ENCODE data around the gene LINC00632. TPM values are rescaled to one million over a fixed set of nuclear protein-coding genes. Genes with fewer than 3 reads are reported as not detected.

LINC00632 gene
- total RNA-seq, 4 donors from 2014 or later, result 25.2 to 81.7 (median 63.1) TPM

DNA sequence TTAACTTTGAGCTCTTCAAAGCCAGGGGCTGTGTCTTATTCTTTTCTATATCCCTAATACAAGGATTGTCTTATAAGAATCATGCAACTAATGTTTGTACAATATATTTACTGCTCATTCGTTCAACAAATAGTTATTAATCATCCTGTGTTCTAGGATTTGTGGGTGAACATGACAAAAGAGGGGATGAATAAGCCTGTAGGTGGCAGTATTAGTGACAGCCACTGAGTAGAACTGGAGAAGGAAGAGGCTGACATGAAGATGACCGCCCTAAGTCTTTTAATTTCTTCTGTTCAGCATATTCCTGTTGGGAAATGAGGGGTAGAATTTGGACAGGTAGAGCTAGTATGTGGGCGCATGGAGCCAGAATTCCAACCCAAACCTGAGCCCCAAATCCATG lies 11.9 kb upstream of the LINC00632 start:
- 55 to 60% methylated on average over 3 of the region's 3 CpGs for WGBS, 2 donors
- TF ChIP-seq, protein P1, sequence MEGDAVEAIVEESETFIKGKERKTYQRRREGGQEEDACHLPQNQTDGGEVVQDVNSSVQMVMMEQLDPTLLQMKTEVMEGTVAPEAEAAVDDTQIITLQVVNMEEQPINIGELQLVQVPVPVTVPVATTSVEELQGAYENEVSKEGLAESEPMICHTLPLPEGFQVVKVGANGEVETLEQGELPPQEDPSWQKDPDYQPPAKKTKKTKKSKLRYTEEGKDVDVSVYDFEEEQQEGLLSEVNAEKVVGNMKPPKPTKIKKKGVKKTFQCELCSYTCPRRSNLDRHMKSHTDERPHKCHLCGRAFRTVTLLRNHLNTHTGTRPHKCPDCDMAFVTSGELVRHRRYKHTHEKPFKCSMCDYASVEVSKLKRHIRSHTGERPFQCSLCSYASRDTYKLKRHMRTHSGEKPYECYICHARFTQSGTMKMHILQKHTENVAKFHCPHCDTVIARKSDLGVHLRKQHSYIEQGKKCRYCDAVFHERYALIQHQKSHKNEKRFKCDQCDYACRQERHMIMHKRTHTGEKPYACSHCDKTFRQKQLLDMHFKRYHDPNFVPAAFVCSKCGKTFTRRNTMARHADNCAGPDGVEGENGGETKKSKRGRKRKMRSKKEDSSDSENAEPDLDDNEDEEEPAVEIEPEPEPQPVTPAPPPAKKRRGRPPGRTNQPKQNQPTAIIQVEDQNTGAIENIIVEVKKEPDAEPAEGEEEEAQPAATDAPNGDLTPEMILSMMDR (IDR thresholded peaks at IDR 0.05), result no peak
- no peak for TF ChIP-seq POLR2A (IDR thresholded peaks at IDR 0.05)
- DNase-seq (ENCODE audit: low spot score in 2 of 2), result no peak
- intact Hi-C loops (cut with DNase I; ENCODE audit: low total_unique reads), result no loop called here
- H3K4me3 ChIP-seq (ENCODE audit: low read depth, poor library complexity, severe bottlenecking), result no peak overlapping the region

DNA sequence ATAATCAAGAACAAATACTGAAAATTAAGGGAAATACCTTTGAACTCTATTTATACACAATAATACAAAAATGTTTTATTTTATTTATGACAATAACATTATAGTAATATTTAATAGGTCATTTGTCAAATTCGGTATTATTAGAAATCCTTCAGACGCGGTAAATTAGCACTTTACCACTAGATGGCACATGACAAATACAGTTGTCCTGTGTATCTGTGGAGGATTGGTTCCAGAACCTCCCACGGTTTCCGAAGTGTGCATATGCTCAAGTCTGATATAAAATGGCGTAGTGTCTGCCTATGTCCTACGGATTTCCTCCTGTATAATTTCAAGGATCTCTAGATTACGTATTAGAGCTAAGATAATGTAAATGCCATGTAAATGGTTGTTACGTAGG lies 8.1 kb upstream of the LINC00632 start:
- 15 to 37% methylated on average over 9 of the region's 9 CpGs for WGBS, 2 donors
- intact Hi-C loops (cut with DNase I; ENCODE audit: low total_unique reads), result no loop called here
- H3K4me3 ChIP-seq (ENCODE audit: low read depth, poor library complexity, severe bottlenecking), result no peak overlapping the region
- no peak for DNase-seq (ENCODE audit: low spot score in 2 of 2)
- no peak for TF ChIP-seq POLR2A (IDR thresholded peaks at IDR 0.05)
- TF ChIP-seq, protein P1 (IDR thresholded peaks at IDR 0.05), result no peak

DNA sequence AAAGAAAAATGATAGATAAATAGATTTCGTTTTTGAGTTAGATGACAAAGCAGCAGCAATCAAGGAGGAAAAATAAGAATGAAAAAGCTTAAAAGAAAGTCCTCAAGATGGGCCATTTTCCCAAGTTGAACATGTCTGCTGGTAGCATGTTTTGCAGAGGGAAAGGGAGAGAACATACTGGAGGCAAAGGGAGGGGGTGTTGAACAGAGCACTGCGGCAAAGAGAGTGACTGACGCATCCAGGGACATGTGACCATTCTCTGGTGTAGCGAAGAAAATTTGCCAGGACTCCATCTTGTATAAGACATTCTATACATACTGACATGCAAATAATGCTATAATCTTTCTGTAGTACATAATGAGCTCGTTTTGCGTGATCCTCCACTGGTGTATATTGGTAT lies 1.2 kb downstream of the LINC00632 start:
- WGBS, 2 donors, result 47 to 59% methylated on average over 6 of the region's 6 CpGs
- no peak for DNase-seq (ENCODE audit: low spot score in 2 of 2)
- intact Hi-C loops (cut with DNase I; ENCODE audit: low total_unique reads), result no loop called here
- TF ChIP-seq, protein P1 (IDR thresholded peaks at IDR 0.05), result no peak
- no peak for TF ChIP-seq POLR2A (IDR thresholded peaks at IDR 0.05)
- H3K4me3 ChIP-seq (ENCODE audit: low read depth, poor library complexity, severe bottlenecking), result no peak overlapping the region

DNA sequence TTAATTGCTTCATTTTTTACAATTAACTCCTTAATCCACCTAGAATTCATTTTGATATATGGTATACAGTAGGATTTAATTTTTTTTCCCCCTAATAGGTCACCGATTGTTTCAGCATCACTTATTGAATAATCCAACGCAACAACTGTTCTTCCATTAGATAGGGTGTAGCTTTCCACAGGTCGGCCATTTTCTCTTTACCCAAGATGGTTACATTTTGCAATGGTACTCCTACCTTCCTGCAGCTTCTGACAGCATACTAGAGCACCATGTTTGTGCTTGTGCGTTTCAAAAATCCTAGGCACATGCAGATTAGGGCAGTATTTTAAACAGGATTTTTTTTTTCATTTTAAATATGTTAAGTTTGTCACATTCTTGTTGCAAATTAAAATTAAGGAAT lies 2.3 kb downstream of the LINC00632 start:
- TF ChIP-seq POLR2A (IDR thresholded peaks at IDR 0.05), result no peak
- TF ChIP-seq, protein P1 (IDR thresholded peaks at IDR 0.05), result no peak
- DNase-seq (ENCODE audit: low spot score in 2 of 2), result no peak
- no peak overlapping the region for H3K4me3 ChIP-seq (ENCODE audit: low read depth, poor library complexity, severe bottlenecking)
- WGBS, 2 donors, result 85 to 87% methylated on average over 4 of the region's 4 CpGs
- intact Hi-C loops (cut with DNase I; ENCODE audit: low total_unique reads), result no loop called here

DNA sequence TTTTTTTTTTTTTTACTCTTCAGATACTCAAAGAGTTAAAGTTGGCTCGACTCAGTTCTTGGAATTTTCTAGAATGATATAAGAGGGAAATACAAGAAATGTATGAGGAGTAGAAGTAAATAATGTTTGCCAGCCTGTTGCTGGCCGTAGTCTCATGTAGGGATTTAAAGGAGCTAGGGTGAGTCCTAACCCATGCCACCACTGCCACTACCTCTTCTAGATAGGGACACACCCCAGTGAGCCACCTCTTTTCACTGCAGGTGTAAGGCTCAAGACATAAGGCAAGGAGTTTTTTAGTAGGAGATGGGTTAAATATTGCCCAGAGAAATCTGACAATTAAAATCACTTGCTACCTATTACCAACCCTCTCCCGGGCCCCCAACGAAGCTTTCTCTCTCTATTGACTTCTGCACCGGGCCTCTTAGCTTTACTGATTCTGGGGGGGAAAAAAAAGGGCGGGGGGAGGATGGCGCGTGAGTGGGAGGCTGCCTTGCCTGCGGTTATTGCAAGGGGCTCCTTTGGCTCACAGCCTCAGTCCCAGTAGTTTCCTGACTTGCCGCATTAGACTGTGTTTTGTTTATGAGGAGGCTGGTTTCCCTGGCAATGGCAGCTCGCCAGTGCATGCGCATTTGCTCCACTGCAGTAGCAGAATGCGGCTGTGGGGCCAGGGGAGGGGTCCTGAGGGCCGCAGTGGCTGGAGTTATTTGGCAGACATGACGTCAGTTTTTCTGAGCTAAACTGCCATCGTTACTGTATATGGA lies 3.0 kb downstream of the LINC00632 start:
- no peak overlapping the region for H3K4me3 ChIP-seq (ENCODE audit: low read depth, poor library complexity, severe bottlenecking)
- no peak for TF ChIP-seq POLR2A (IDR thresholded peaks at IDR 0.05)
- TF ChIP-seq, protein P1 (IDR thresholded peaks at IDR 0.05), result no peak
- peak; percentile 18 to 86 for DNase-seq (ENCODE audit: low spot score in 2 of 2)
- 4 to 20% methylated on average over 9 to 16 of the region's 16 CpGs for WGBS, 2 donors
- intact Hi-C loops (cut with DNase I; ENCODE audit: low total_unique reads), result no loop called here

DNA sequence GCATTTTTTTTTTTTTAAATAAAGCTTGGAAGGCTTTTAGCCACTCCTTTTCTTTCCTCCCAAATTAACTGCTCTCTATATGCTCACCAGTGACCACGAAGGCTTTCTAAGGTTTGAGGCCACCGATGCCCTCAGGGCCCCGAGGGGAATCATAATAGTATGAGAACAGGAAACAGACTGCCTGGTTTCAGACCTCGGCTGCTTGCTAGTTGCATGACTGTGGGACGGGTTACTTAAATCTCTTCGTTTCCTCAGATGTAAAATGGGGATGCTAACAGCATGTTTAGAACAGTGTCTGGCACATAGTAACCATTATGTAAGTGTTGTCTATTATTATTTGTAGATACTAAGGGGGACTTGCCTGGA lies 3.6 kb downstream of the LINC00632 start:
- WGBS, 2 donors, result 40 to 50% methylated on average over 3 to 6 of the region's 6 CpGs
- DNase-seq (ENCODE audit: low spot score in 2 of 2), result no peak
- TF ChIP-seq, protein P1 (IDR thresholded peaks at IDR 0.05), result no peak
- no peak for TF ChIP-seq POLR2A (IDR thresholded peaks at IDR 0.05)
- intact Hi-C loops (cut with DNase I; ENCODE audit: low total_unique reads), result no loop called here
- H3K4me3 ChIP-seq (ENCODE audit: low read depth, poor library complexity, severe bottlenecking), result no peak overlapping the region

All from lower leg skin (tissue), 4 donors.